Keratinocyte (primary cell): ENCODE measurements around the gene FAM3C. TPM values are rescaled to one million over a fixed set of nuclear protein-coding genes. Genes with fewer than 3 reads are reported as not detected.

Experiments used
- DNase-seq: peaks from one replicate; pipeline ENCODE4 v3.0.0-alpha.2; 2011; ENCODE audit warnings: low read depth, missing footprints, low spot score
- FAIRE-seq: peaks from 2 replicates; lab custom pipeline; 2011; peaks lifted over from hg19 to GRCh38; lab: Jason Lieb, UNC
- H2AFZ ChIP-seq: 2 replicates; pipeline ENCODE4 v1.6.0; 2012; ENCODE audit warnings: low read length, control low read depth, inconsistent platforms; ENCODE audit not compliant: control insufficient read depth
- H3K27ac ChIP-seq: 2 replicates; pipeline ENCODE4 v1.5.1; 2011; ENCODE audit warnings: low read length; ENCODE audit not compliant: control insufficient read depth, insufficient read depth
- H3K27me3 ChIP-seq: 3 replicates; pipeline ENCODE4 v1.6.0; 2011; ENCODE audit warnings: low read length; ENCODE audit not compliant: control insufficient read depth, insufficient read depth; ENCODE audit errors: extremely low read depth
- H3K36me3 ChIP-seq, 2 experiments: 2 replicates in 1 of 2; 3 replicates in 1 of 2; pipeline ENCODE4 v1.5.1; 2011; ENCODE audit warnings: low read length in 2 of 2, mild to moderate bottlenecking in 1 of 2; ENCODE audit not compliant: control insufficient read depth in 2 of 2, insufficient read depth in 2 of 2; ENCODE audit errors: extremely low read depth in 1 of 2
- H3K4me1 ChIP-seq: 3 replicates; pipeline ENCODE4 v1.5.1; 2011; ENCODE audit warnings: low read length; ENCODE audit not compliant: control insufficient read depth, insufficient read depth; ENCODE audit errors: extremely low read depth
- H3K4me2 ChIP-seq: 3 replicates; pipeline ENCODE4 v1.6.0; 2011; ENCODE audit warnings: low read depth, low read length; ENCODE audit not compliant: control insufficient read depth, insufficient read depth; ENCODE audit errors: extremely low read depth
- H3K4me3 ChIP-seq, 3 experiments: fragments of 200-600 bp in 1 of 3; sonication (generic) in 1 of 3; 2 replicates in 2 of 3; 3 replicates in 1 of 3; pipeline ENCODE4 v1.5.1; 2011 to 2016; ENCODE audit warnings: low read length in 3 of 3, mild to moderate bottlenecking in 3 of 3, control low read depth in 2 of 3, inconsistent platforms in 1 of 3, low read depth in 1 of 3, mixed read lengths in 1 of 3, mixed run types in 1 of 3, moderate library complexity in 1 of 3; ENCODE audit not compliant: control insufficient read depth in 2 of 3, insufficient read depth in 2 of 3; ENCODE audit errors: extremely low read depth in 1 of 3
- H3K79me2 ChIP-seq: 2 replicates; pipeline ENCODE4 v1.6.0; 2012; ENCODE audit warnings: low read length; ENCODE audit not compliant: control insufficient read depth, insufficient read depth
- H3K9ac ChIP-seq: 3 replicates; pipeline ENCODE4 v1.6.0; 2011; ENCODE audit warnings: low read length; ENCODE audit not compliant: control insufficient read depth, insufficient read depth; ENCODE audit errors: extremely low read depth
- H3K9me1 ChIP-seq: 3 replicates; pipeline ENCODE4 v1.6.0; 2011; ENCODE audit warnings: low read length; ENCODE audit not compliant: control insufficient read depth, insufficient read depth; ENCODE audit errors: extremely low read depth
- H3K9me3 ChIP-seq: 2 replicates; pipeline ENCODE4 v1.5.1; 2012; ENCODE audit warnings: low read depth, low read length; ENCODE audit not compliant: control insufficient read depth
- H4K20me1 ChIP-seq: 3 replicates; pipeline ENCODE4 v1.6.0; 2011; ENCODE audit warnings: low read length; ENCODE audit not compliant: control insufficient read depth, insufficient read depth; ENCODE audit errors: extremely low read depth
- EZH2 ChIP-seq: IDR thresholded peaks from one replicate; pipeline ENCODE4 v1.6.1; 2012; ENCODE audit warnings: inconsistent platforms, mild to moderate bottlenecking, low read length, moderate library complexity
- dilution Hi-C: fragments of 300-500 bp; cut with MboI; formaldehyde crosslinking; loops from one replicate; pipeline ENCODE4 v1.7.0; 2020; ENCODE audit warnings: low sequenced_read_pairs; ENCODE audit not compliant: extremely low pct_ligation_motif_present
- polyA plus RNA-seq, 5 experiments: library from polyadenylated mRNA; depleted of rRNA in 3 of 5; stranded (reverse) in 3 of 5; stranded (forward) in 1 of 5; unstranded in 1 of 5; fragments of >200 nt; gene quantifications; 1 replicate in 1 of 5; 2 replicates in 3 of 5; 3 replicates in 1 of 5; pipeline versions ENCODE4 v1.2.1 to v1.2.3, GENCODE V29; 2011 to 2012; ENCODE audit warnings: missing spikeins in 2 of 5, low read depth in 1 of 5, low replicate concordance in 1 of 5
- TF ChIP-seq, protein P1 (sequence below), 3 experiments: IDR thresholded peaks in 1 of 3; conservative IDR thresholded peaks in 1 of 3; optimal IDR thresholded peaks in 1 of 3; 2 replicates in 2 of 3; 3 replicates in 1 of 3; pipeline versions ENCODE3 to v1.5.1; 2011; ENCODE audit warnings: low read length in 3 of 3, mild to moderate bottlenecking in 3 of 3, moderate library complexity in 2 of 3, control low read depth in 1 of 3, inconsistent platforms in 1 of 3; ENCODE audit not compliant: insufficient read depth in 2 of 3; ENCODE audit errors: extremely low read depth in 1 of 3

FAM3C gene
- polyA plus RNA-seq, 1 donor (not counting 4 experiments of a cell fraction or from before 2014, with no cell fraction given), result 93.5 TPM

DNA sequence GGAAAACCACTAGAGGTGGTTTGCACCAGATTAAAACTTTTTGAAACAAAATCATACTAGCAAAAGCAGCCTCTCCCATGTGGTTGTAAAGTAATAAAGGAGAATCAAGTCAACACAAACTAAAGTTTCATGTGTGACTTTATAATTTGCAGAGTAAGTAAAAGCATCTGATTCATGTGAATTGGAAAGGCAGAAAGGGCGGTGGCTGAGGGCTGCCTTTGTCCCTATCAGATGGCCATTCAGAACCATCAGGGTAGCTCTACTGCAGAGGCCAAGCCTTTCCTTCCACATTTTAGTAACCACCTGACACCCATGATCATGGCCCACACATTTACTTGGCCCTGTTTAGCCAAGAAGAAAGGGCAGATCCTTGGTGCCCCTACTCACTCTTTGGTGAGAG, 51.6 kb downstream of the FAM3C start:
- TF ChIP-seq, protein P1, sequence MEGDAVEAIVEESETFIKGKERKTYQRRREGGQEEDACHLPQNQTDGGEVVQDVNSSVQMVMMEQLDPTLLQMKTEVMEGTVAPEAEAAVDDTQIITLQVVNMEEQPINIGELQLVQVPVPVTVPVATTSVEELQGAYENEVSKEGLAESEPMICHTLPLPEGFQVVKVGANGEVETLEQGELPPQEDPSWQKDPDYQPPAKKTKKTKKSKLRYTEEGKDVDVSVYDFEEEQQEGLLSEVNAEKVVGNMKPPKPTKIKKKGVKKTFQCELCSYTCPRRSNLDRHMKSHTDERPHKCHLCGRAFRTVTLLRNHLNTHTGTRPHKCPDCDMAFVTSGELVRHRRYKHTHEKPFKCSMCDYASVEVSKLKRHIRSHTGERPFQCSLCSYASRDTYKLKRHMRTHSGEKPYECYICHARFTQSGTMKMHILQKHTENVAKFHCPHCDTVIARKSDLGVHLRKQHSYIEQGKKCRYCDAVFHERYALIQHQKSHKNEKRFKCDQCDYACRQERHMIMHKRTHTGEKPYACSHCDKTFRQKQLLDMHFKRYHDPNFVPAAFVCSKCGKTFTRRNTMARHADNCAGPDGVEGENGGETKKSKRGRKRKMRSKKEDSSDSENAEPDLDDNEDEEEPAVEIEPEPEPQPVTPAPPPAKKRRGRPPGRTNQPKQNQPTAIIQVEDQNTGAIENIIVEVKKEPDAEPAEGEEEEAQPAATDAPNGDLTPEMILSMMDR (optimal IDR thresholded peaks at IDR 0.05 in 1 of 3, IDR thresholded peaks at IDR 0.05 in 1 of 3, conservative IDR thresholded peaks at IDR 0.05 in 1 of 3; ENCODE audit: extremely low read depth in 1 of 3, insufficient read depth in 2 of 3, low read length in 3 of 3), result no peak
- TF ChIP-seq EZH2, result no peak
- Histone ChIP-seq H4K20me1 (no peaks in the 10 kb centered on the region), H3K79me2 (no peaks in the 10 kb centered on the region), H3K4me2 (no peak overlapping the region), H3K27me3 (no peaks in the 10 kb centered on the region), H3K36me3 (peaks cover 4 to 8% of the 10 kb centered on the region in 2 experiments), H3K9me1 (no peaks in the 10 kb centered on the region), H3K9ac (no peak overlapping the region), H3K9me3 (no peaks in the 10 kb centered on the region), H3K4me3 (no peak overlapping the region), H3K4me1 (no peaks in the 10 kb centered on the region), H2AFZ (no peak overlapping the region), H3K27ac (no peak overlapping the region)
- no peak for FAIRE-seq
- dilution Hi-C loops, result no loop called here
- DNase-seq, result no peak

DNA sequence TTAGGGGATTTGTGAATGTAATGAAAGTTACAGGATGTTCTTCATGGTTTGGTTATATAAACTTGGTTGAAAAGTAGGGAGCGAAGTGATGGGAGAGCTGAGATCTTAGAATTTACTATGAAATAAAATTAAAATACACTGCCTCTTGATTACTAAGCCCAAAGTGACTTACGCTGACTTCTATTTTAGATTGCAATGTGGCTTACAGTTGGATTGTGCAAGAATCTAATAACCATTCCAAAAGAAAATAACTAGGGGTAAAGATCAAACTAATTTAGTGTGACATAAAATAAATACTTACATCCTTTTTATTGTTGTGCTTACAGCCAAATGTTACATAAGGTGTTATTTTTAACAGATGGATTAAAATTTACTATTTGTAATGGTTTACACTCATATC, 52.0 kb downstream of the FAM3C start:
- FAIRE-seq (no peak), DNase-seq (no peak)
- H3K27me3 ChIP-seq, result no peaks in the 10 kb centered on the region
- H3K27ac ChIP-seq, result no peak overlapping the region
- H4K20me1 ChIP-seq, result no peaks in the 10 kb centered on the region
- dilution Hi-C loops, result no loop called here
- no peak overlapping the region for H3K4me3 ChIP-seq
- no peak overlapping the region for H2AFZ ChIP-seq
- H3K9me1 ChIP-seq, result no peaks in the 10 kb centered on the region
- H3K4me1 ChIP-seq, result no peaks in the 10 kb centered on the region
- H3K9ac ChIP-seq, result no peak overlapping the region
- no peaks in the 10 kb centered on the region for H3K79me2 ChIP-seq
- H3K4me2 ChIP-seq, result no peak overlapping the region
- peaks cover 4 to 8% of the 10 kb centered on the region in 2 experiments for H3K36me3 ChIP-seq
- no peak for TF ChIP-seq EZH2
- TF ChIP-seq, protein P1 (optimal IDR thresholded peaks at IDR 0.05 in 1 of 3, IDR thresholded peaks at IDR 0.05 in 1 of 3, conservative IDR thresholded peaks at IDR 0.05 in 1 of 3; ENCODE audit: extremely low read depth in 1 of 3, insufficient read depth in 2 of 3, low read length in 3 of 3), result no peak
- H3K9me3 ChIP-seq, result no peaks in the 10 kb centered on the region
